ENCODE measurements around the gene ALOX15.
"Not testable (repeated sequence)": the region's sequence is repeated elsewhere in the genome, so short reads cannot be mapped to it uniquely, and the experiment has no call there.

ALOX15 gene, protein sequence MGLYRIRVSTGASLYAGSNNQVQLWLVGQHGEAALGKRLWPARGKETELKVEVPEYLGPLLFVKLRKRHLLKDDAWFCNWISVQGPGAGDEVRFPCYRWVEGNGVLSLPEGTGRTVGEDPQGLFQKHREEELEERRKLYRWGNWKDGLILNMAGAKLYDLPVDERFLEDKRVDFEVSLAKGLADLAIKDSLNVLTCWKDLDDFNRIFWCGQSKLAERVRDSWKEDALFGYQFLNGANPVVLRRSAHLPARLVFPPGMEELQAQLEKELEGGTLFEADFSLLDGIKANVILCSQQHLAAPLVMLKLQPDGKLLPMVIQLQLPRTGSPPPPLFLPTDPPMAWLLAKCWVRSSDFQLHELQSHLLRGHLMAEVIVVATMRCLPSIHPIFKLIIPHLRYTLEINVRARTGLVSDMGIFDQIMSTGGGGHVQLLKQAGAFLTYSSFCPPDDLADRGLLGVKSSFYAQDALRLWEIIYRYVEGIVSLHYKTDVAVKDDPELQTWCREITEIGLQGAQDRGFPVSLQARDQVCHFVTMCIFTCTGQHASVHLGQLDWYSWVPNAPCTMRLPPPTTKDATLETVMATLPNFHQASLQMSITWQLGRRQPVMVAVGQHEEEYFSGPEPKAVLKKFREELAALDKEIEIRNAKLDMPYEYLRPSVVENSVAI

DNA sequence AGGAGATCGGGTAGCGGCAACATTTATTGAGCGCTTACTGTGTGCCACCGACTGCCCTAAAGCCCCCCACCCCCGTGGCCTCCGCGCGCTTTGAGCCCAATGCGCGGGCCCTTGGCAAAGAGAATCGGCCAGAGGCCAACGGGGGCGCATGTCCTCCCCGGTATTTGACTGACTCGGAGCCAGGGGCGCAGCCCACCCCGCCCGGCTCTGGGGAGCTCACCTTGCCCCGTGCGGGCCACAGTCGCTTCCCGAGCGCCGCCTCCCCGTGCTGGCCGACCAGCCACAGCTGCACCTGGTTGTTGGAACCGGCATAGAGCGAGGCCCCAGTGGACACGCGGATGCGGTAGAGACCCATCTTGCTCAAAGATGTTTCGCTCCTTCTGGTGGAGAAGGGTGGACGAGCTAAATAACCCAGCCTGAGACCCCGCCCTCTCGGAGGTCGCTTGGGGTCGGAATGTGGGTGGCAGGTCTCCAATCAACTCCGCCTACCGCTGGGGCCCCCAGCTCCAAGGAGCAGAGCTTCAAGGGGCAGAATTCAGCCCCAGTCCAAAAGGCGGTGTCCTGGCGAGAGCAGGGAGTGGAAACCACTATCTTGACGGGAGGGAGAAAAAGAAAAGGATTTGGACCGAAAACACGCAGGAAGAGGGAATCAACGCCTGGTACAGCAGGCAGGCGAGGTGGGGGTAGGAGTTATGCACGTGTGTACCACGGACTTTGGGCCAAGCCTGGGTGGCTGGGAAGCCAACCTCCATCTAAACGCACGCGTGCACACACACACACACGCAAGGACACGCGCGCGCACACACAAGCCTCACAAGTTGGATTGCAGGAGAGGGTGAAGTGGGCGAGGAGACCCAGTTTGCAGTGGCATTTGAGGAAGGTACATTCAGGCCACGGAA is at the start of gene ALOX15:
Gene ALOX15, minus strand, starts transcription at position 382 of the 899 bp plus-strand sequence. Its CDS starts 27 bp downstream, at position 355.
- no peak for DNase-seq

DNA sequence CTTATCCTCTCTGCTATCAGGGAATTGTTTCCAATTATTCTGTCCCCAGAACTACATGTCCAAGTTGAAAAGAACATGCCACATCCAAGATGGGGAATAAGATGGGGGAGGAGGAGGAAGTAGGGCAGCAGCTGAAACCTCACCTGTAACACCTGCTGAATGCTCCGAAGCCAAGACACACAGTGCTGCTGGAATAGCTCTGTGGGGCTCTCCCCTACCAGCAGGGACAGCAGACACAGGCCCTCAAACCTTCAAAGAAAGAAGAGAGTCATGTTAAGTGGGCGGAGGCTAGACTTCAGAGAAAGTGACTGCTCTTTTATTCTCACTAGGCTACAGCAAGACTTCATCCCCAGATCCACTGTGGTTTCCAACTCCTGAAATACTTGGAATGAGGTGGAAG is 49.3 kb upstream of the ALOX15 start:
- DNase-seq: no peak

DNA sequence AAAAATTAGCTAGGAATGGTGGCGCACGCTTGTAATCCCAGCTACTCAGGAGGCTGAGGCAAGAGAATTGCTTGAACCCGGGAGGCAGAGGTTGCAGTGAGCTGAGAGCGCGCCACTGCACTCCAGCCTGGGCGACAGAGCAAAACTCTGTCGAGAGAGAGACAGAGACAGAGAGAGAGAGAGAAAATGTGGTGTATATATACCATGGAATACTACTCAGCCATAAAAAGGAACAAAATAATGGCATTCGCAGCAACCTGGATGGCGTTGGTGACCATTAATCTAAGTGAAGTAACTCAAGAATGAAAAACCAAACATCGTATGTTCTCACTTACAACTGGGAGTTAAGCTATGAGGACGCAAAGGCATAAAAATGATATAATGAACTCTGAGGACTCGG is 48.4 kb upstream of the ALOX15 start:
- not testable (repeated sequence) for DNase-seq

- not testable (repeated sequence) for DNase-seq
These were observed 42.3 kb upstream of the ALOX15 start for GRCh38 chr17:4683739-4684138.

DNA sequence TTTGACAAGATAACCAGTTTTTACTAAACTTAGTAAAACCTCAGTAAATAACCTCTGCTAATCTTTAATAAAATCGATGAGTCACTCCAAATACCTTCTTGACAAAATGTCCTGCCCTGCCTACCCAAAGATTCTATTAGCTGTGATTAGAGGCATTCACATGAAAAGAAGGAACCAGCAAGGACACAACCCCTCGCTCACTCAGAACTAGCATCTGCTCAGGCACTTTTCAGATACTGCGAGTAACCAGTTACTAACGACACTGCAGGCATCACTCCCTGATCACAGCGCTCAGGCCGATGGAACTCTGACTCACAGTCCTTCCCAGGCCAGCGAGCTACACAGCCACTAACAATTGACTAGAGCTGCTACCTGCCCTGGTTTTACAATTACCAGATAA is 38.2 kb upstream of the ALOX15 start:
- no peak for DNase-seq

- DNase-seq: no peak
These were observed 37.1 kb upstream of the ALOX15 start for GRCh38 chr17:4678448-4679026.

- no peak for DNase-seq
These were observed 35.3 kb upstream of the ALOX15 start for GRCh38 chr17:4676791-4677190.

DNA sequence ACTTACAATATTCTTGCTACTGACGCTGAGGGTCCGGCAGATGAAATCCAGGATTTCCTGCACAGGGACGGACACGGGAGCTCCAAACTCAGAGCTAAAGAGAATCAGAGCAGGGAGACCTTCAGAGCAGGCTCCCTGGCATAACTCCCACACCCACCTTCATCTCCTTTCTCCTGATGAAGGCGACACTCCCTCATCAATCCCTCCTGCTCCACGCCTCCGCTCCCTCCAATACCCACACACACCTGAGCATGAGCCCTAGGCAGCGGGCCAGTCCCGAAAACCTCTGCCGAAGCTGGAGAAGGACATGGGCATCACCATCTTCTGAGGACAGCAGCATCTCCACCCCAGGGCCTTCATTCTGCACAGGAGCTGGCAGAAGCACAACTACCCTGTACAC is 34.3 kb upstream of the ALOX15 start:
- no peak for DNase-seq

DNA sequence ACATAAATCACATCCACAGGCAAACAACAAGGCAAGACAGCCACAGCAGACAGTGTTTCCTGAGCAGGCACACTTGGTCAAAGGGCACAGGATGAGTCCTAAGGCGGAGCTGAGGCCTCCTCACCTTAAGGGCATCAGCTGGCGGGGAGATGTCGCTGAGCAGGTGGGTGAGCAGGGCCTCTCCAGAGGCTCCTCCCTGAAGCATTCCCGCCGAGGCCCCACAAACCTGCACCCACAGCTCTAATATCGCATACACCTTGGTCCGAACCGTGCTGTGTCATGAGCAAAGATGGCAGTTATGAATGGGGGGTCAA is 33.2 kb upstream of the ALOX15 start:
- DNase-seq: no peak

DNA sequence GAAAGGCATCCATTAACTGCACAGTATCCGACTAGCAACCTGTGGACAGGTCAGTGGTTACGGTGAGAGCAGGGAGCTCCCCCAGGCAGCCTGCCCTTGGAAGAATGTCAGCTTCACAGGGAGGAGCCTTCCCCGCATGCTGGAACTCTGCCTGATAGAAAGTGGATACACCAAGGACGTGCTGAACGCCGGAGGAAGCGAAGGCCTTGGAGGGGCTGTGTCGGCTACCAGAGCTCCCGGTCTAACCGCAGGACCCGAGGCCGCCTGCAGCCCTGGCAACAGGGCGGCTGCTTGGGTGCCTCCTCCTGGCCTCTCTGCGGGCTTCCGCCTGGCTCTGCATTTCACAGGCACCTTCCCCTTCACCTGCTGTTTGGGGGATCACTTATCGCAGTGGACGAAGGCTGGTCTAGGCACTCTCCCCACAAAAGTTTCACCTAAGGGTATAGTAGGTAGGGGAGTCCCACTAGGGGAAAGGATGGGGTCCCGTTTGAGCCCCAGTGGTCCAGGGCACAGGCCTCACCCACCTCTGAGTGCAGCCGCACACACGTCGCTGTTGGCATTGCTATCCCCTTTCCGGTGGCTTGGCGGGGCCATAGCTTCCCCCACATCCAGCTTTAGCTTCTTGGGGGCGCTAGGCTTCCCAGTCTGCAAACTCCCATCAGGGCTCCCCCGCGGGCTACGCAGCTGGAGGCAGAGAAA is 32.7 kb upstream of the ALOX15 start:
- no peak for DNase-seq

GRCh38 chr17:4673169-4673568 is 31.7 kb upstream of the ALOX15 start:
- DNase-seq: no peak

GRCh38 chr17:4672751-4673150 is 31.3 kb upstream of the ALOX15 start:
- DNase-seq: no peak

- no peak for DNase-seq
These were observed 30.7 kb upstream of the ALOX15 start for GRCh38 chr17:4672055-4672630.

DNA sequence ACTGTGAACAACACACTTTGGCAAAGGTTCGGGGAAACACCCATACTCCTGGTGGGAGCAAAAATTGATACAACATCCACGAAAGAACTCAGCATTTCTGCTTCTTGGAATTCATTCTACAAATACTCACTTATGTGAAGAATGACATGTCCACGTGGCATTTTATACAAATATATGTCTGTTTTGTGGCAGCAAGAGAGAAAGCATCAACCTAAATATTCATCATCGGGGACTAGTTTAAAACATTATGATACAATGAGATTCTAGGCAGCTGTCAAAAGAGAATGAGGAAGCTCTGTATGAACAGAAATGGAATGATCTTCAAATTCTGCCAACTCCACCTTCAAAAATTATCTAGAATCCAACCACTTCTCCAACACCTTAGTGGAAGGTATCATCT is 25.7 kb upstream of the ALOX15 start:
- no peak for DNase-seq

DNA sequence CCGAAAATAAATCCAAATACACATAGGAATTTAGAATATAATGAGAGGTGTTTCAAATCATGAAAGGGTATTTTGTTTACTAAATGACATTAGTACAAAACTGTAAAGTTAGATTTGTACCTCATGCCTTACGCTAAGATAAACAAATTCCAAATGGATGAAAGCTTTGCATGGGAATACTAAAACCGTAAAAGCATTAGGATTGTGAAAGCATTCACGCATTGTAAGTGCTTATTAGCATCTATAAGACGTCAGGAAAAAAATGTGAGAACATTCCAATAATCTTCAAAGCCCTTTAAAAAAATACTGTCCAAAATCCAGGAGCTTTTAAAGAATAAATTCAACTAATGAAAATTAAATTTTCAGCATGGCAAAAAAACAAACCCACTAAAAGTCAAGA is 24.8 kb upstream of the ALOX15 start:
- DNase-seq: no peak

DNA sequence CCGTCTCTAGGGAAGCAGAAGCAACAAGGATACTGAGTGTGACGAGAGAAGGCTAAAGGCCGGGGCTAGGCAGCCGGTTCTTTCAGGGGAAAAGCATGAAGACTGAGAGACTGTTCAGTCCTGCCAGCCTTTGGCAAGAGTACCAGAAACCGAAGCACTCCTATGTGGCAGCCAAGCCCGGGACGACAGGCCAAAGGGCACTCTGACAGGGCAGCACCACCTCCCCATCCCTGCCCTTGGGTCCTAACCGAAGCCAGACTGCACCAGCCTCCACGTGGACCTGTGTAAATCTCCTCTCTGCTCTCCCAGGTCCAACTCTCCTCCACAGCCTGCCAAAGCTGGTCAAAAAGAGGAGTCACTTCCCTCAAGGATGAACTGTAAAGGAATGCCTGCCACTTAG is 23.5 kb upstream of the ALOX15 start:
- no peak for DNase-seq

GRCh38 chr17:4664230-4664629 is 22.8 kb upstream of the ALOX15 start:
- no peak for DNase-seq

- no peak for DNase-seq
These were observed 22.2 kb upstream of the ALOX15 start for GRCh38 chr17:4663711-4664110.

DNA sequence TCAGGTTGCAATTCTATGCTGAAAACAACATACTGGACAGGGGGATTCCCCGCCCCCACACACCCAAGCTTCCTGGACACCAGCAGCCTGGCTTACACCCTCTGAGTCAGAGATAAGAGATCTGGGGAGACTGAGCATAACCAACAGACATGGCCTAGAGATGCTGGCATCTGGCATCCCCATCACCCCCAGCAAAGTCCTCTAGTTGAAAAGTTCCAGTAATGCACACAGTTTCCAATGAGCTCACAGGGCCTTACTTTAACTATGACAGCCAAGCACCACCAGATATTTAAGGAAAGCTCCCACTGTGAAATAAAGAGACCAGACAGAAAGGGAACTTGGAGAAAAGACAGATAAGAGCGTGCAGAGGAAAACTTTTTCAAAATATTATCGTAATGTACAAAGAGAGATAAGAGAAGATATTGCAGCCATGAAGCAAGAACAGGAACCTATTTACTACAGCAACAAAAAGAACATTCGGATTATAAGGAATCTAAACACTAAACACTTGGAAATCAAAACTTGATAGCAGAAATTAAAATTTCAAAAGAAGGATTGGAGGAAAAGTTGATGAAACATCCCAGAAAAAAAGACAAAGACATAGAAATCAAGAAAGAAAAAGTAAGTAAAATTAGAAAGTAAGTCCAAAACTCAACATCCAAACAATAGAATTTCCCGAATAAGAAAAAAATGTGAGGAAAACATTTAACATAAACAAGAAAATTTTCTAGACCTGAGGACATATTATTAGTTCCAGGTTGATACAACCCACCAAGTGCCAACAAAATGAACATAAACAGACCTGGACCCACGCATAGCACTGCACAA is 17.2 kb upstream of the ALOX15 start:
- no peak for DNase-seq

DNA sequence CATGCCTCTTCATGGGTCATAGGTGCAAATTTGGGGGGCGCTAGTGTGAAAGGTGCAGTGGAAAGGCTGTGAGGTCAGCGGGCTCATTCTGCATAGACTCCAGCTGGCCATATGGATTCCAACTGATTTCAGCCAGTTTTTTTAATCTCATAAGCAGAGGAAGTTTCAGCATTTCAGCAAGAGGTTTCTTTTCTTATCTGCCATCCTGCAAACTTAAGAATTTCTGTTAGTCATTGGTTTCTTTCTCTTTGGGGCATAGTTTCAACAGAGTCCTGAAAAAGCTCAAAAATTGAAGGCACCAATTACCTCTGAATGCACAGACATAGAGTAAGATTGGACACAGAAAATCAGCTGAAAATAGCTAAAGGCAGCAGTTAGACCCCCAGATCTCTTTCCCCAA is 16.2 kb upstream of the ALOX15 start:
- DNase-seq: no peak

- not testable (repeated sequence) for DNase-seq
These were observed 14.5 kb upstream of the ALOX15 start for GRCh38 chr17:4655933-4656332.

Data from stimulated activated CD4-positive, alpha-beta T cell treated with anti-CD3 and anti-CD28 coated beads, Interleukin-12 subunit alpha, Interleukin-12 subunit beta, amount 100 ng/mL, for 4 hours (primary cell).